HEK293 (cell line): ENCODE results near the gene TMA16.

ENCODE experiments used
- ATF2 ChIP-seq: fragments of 450-650 bp; formaldehyde crosslinking; IDR thresholded peaks from 2 replicates; pipeline ENCODE4 v1.5.1; 2016; ENCODE audit warnings: missing biosample characterization, missing genetic modification characterization, low read depth
- CTCF ChIP-seq: fragments of 450-650 bp; formaldehyde crosslinking; IDR thresholded peaks from 2 replicates; pipeline ENCODE4 v1.5.1; 2016; ENCODE audit warnings: missing biosample characterization, missing genetic modification characterization
- FEZF1 ChIP-seq: fragments of 450-650 bp; formaldehyde crosslinking; IDR thresholded peaks from 2 replicates; pipeline ENCODE4 v1.5.1; 2016; ENCODE audit warnings: missing biosample characterization, missing genetic modification characterization
- PRDM4 ChIP-seq: fragments of 450-650 bp; formaldehyde crosslinking; IDR thresholded peaks from 2 replicates; pipeline ENCODE4 v1.5.1; 2017; ENCODE audit warnings: missing biosample characterization, missing genetic modification characterization
- TCF7L2 ChIP-seq: IDR thresholded peaks from 2 replicates; pipeline ENCODE4 v1.6.1; 2011; ENCODE audit warnings: low read depth, mild to moderate bottlenecking, inconsistent platforms, low read length, moderate library complexity, borderline replicate concordance
- ZNF416 ChIP-seq: fragments of 450-650 bp; formaldehyde crosslinking; IDR thresholded peaks from 2 replicates; pipeline ENCODE4 v1.5.1; 2016; ENCODE audit warnings: missing biosample characterization, missing genetic modification characterization

- TF ChIP-seq FEZF1 (tag by site-specific recombination) (no peak), CTCF (tag by site-specific recombination) (no peak), ATF2 (no peak), PRDM4 (no peak), TCF7L2 (no peak), ZNF416 (tag by site-specific recombination) (no peak)
These were observed 20.9 kb upstream of the TMA16 start, which contains the start of gene TKTL2 for GRCh38 chr4:163473576-163473975.
